ENCODE measurements around the gene SNX6.

SNX6 gene

DNA sequence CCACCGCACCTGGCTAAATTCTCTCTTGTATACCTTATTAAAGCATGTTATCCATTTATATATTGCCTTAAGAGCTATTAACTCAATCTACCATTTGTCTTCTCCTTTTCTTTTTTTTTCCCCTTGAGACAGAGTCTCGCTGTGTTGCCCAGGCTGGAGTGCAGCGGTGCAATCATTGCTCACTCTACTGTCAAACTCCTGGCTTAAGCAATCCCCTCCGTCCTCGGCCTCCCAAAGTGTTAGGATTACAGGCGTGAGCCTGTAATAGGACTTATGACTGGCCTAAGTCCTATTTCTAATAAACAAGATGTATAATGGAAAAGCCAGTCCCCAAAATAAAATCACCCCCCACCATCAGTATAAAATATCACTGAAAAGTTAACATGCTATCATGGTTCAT is 14.4 kb downstream of the SNX6 start:
- TF ChIP-seq POLR2AphosphoS5 (IDR thresholded peaks at IDR 0.05; ENCODE audit: low read depth, low read length): no peak
- TF ChIP-seq, protein P1, sequence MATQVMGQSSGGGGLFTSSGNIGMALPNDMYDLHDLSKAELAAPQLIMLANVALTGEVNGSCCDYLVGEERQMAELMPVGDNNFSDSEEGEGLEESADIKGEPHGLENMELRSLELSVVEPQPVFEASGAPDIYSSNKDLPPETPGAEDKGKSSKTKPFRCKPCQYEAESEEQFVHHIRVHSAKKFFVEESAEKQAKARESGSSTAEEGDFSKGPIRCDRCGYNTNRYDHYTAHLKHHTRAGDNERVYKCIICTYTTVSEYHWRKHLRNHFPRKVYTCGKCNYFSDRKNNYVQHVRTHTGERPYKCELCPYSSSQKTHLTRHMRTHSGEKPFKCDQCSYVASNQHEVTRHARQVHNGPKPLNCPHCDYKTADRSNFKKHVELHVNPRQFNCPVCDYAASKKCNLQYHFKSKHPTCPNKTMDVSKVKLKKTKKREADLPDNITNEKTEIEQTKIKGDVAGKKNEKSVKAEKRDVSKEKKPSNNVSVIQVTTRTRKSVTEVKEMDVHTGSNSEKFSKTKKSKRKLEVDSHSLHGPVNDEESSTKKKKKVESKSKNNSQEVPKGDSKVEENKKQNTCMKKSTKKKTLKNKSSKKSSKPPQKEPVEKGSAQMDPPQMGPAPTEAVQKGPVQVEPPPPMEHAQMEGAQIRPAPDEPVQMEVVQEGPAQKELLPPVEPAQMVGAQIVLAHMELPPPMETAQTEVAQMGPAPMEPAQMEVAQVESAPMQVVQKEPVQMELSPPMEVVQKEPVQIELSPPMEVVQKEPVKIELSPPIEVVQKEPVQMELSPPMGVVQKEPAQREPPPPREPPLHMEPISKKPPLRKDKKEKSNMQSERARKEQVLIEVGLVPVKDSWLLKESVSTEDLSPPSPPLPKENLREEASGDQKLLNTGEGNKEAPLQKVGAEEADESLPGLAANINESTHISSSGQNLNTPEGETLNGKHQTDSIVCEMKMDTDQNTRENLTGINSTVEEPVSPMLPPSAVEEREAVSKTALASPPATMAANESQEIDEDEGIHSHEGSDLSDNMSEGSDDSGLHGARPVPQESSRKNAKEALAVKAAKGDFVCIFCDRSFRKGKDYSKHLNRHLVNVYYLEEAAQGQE (IDR thresholded peaks at IDR 0.05; ENCODE audit: insufficient read depth in 1 of 2, low read depth in 2 of 2, low read length in 2 of 2): no peak
- no peak for TF ChIP-seq SIN3A (IDR thresholded peaks at IDR 0.05; ENCODE audit: borderline replicate concordance, insufficient read depth, low read length)
- no peak for TF ChIP-seq TAF1 (IDR thresholded peaks at IDR 0.05; ENCODE audit: borderline replicate concordance, insufficient read depth, low read length)
- TF ChIP-seq FOXP2 (optimal IDR thresholded peaks at IDR 0.05; ENCODE audit: borderline replicate concordance, extremely low read depth, extremely low read length, insufficient read depth): no peak

DNA sequence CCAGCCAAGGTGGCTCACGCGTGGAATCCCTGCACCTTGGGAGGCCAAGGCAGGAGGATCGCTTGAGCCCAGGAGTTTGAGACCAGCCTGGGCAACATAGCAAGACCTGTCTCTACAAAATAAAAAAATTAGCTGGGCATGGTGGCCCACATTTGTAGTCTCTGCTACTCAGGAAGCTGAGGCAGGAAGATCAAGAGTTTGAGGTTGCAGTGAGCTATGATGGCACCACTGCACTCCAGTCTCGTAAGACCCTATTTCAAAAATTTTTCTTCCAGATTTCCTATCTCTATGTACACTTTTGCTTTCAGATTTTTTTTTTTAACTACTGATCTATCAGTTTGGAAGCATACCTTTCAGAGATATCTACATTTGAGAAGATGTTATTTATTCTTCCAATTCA is 15.3 kb downstream of the SNX6 start:
- TF ChIP-seq, protein P1 (IDR thresholded peaks at IDR 0.05; ENCODE audit: insufficient read depth in 1 of 2, low read depth in 2 of 2, low read length in 2 of 2): no peak
- TF ChIP-seq FOXP2 (optimal IDR thresholded peaks at IDR 0.05; ENCODE audit: borderline replicate concordance, extremely low read depth, extremely low read length, insufficient read depth): no peak
- TF ChIP-seq TAF1 (IDR thresholded peaks at IDR 0.05; ENCODE audit: borderline replicate concordance, insufficient read depth, low read length): no peak
- TF ChIP-seq SIN3A (IDR thresholded peaks at IDR 0.05; ENCODE audit: borderline replicate concordance, insufficient read depth, low read length): no peak
- no peak for TF ChIP-seq POLR2AphosphoS5 (IDR thresholded peaks at IDR 0.05; ENCODE audit: low read depth, low read length)

DNA sequence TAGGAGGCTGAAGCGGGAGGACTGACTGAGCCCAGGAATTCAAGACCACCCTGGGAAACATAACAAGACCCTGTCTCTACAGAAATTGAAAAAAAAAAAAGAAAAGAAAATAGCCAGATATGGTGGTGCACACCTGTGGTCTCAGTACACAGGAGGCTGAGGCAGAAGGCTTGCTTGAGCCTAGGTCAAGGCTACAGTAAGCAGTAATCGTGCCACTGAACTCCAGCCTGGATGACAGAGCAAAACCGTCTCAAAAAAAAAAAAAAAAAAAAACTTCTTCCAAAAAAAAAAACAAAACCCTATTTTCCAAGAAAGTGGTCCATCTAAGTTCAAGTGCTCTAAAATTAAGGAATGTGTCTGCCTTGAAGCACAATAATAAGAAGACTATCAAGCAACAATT is 19.8 kb downstream of the SNX6 start:
- TF ChIP-seq TAF1 (IDR thresholded peaks at IDR 0.05; ENCODE audit: borderline replicate concordance, insufficient read depth, low read length) (no peak), POLR2AphosphoS5 (IDR thresholded peaks at IDR 0.05; ENCODE audit: low read depth, low read length) (no peak), FOXP2 (optimal IDR thresholded peaks at IDR 0.05; ENCODE audit: borderline replicate concordance, extremely low read depth, extremely low read length, insufficient read depth) (no peak), SIN3A (IDR thresholded peaks at IDR 0.05; ENCODE audit: borderline replicate concordance, insufficient read depth, low read length) (no peak)
- TF ChIP-seq, protein P1 (IDR thresholded peaks at IDR 0.05; ENCODE audit: insufficient read depth in 1 of 2, low read depth in 2 of 2, low read length in 2 of 2): no peak

DNA sequence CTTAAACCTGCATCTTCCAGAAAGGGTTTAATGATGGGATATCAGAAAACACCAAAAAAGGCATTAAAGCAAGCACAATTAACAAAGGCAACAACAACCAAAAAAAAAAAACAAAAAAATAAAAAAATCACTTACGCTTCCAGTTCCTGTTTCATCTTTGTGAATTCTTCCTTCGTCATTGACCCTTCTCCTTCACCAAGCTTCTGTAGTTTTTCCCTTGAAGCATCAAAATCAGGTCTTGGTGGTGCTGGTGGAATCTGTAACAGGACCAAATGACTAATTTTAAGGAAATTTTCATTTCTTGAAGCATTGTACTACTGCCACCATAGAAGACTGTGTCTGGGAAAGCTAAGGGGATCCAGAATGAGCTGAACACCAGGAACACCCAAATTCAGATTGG is 24.5 kb downstream of the SNX6 start:
- TF ChIP-seq TAF1 (IDR thresholded peaks at IDR 0.05; ENCODE audit: borderline replicate concordance, insufficient read depth, low read length): no peak
- no peak for TF ChIP-seq POLR2AphosphoS5 (IDR thresholded peaks at IDR 0.05; ENCODE audit: low read depth, low read length)
- TF ChIP-seq SIN3A (IDR thresholded peaks at IDR 0.05; ENCODE audit: borderline replicate concordance, insufficient read depth, low read length): no peak
- TF ChIP-seq, protein P1 (IDR thresholded peaks at IDR 0.05; ENCODE audit: insufficient read depth in 1 of 2, low read depth in 2 of 2, low read length in 2 of 2): no peak
- TF ChIP-seq FOXP2 (optimal IDR thresholded peaks at IDR 0.05; ENCODE audit: borderline replicate concordance, extremely low read depth, extremely low read length, insufficient read depth): no peak

DNA sequence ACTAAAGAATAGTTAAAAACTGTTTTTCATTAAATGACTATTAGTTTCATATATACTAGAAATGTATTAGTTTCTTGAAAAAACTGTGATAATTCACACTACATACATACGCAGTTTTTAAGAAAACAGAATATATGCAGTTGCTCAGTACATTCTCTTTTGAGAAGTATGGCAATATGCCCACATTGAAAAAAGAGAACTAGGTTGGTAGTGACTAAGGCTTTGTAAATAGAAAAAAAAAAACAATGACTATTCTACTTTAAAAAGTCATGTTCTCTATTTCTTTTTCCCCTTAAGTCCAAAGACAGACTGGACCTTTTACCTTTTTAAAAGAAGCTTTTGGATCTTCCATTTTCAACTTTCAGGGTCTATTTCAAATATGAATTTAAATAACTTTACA is 25.0 kb downstream of the SNX6 start:
- TF ChIP-seq TAF1 (IDR thresholded peaks at IDR 0.05; ENCODE audit: borderline replicate concordance, insufficient read depth, low read length) (no peak), FOXP2 (optimal IDR thresholded peaks at IDR 0.05; ENCODE audit: borderline replicate concordance, extremely low read depth, extremely low read length, insufficient read depth) (no peak), SIN3A (IDR thresholded peaks at IDR 0.05; ENCODE audit: borderline replicate concordance, insufficient read depth, low read length) (no peak), POLR2AphosphoS5 (IDR thresholded peaks at IDR 0.05; ENCODE audit: low read depth, low read length) (no peak)
- TF ChIP-seq, protein P1 (IDR thresholded peaks at IDR 0.05; ENCODE audit: insufficient read depth in 1 of 2, low read depth in 2 of 2, low read length in 2 of 2): no peak

Measured in PFSK-1 (cell line).